Dermis microvascular lymphatic vessel endothelial cell (primary cell): ENCODE results near the gene SARS1. TPM values are rescaled to one million over a fixed set of nuclear protein-coding genes. Genes with fewer than 3 reads are reported as not detected.
"Not testable (repeated sequence)": the region's sequence is repeated elsewhere in the genome, so short reads cannot be mapped to it uniquely, and the experiment has no call there.

ENCODE experiments used
- DNase-seq, 2 donors: peaks; one replicate each; pipeline versions ENCODE4 v3.0.0 to v3.0.0-alpha.2; 2010; ENCODE audit warnings: low read depth in 2 of 2
- total RNA-seq: library from RNA; depleted of rRNA; stranded (reverse); fragments of >200 nt; gene quantifications from 2 replicates; pipeline ENCODE4 v1.2.1, GENCODE V29; 2014

The SARS1 gene
- total RNA-seq, 1 donor from 2014 or later: 136 TPM

DNA sequence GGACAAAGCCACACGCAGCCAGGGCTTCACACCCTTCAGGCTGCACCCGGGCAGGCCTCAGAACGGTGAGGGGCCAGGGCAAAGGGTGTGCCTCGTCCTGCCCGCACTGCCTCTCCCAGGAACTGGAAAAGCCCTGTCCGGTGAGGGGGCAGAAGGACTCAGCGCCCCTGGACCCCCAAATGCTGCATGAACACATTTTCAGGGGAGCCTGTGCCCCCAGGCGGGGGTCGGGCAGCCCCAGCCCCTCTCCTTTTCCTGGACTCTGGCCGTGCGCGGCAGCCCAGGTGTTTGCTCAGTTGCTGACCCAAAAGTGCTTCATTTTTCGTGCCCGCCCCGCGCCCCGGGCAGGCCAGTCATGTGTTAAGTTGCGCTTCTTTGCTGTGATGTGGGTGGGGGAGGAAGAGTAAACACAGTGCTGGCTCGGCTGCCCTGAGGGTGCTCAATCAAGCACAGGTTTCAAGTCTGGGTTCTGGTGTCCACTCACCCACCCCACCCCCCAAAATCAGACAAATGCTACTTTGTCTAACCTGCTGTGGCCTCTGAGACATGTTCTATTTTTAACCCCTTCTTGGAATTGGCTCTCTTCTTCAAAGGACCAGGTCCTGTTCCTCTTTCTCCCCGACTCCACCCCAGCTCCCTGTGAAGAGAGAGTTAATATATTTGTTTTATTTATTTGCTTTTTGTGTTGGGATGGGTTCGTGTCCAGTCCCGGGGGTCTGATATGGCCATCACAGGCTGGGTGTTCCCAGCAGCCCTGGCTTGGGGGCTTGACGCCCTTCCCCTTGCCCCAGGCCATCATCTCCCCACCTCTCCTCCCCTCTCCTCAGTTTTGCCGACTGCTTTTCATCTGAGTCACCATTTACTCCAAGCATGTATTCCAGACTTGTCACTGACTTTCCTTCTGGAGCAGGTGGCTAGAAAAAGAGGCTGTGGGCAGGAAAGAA lies 61.1 kb downstream of the SARS1 start:
- DNase-seq: no peak

- DNase-seq: no peak
Measured at GRCh38 chr1:109275706-109276345, 62.1 kb downstream of the SARS1 start.

DNA sequence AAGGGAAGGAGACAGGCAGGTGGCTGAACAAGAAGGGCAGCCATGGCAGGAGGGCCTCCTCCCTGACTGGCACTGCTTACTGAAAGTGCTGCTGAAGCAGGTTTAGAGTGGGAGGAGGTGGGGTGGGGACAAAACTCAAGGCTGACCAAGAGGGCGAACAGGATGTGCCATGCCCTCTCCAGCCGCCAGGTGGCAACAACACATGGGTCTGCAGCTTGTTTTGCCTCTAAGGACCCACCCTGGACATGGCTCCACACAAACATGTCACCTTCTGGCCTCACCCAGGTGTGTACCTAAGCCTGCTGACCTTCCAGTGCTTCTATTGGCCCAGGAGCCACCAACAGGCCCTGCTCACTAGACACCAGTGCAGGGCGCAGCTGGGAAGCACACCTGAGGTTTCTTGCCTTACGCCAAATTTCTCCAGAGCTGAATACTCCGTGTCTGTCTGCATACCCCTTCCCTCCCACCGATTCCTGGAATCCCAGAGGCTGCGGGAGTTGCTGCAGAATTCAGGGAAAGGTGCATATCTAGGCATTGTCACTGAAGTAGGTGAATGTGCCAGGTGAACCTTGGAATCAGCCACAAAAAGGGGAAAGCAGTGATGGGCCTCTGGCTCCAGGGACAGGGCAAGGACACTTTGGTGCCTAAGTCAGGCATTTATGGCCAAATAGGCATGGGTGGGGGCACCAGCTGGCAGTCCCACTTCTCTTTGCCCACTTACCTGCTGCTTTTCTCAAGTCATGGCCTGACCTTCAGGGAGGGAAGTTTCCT lies 63.9 kb downstream of the SARS1 start:
- peak; percentile 52 to 69 for DNase-seq

GRCh38 chr1:109279615-109280278 lies 66.0 kb downstream of the SARS1 start:
- no peak for DNase-seq

DNA sequence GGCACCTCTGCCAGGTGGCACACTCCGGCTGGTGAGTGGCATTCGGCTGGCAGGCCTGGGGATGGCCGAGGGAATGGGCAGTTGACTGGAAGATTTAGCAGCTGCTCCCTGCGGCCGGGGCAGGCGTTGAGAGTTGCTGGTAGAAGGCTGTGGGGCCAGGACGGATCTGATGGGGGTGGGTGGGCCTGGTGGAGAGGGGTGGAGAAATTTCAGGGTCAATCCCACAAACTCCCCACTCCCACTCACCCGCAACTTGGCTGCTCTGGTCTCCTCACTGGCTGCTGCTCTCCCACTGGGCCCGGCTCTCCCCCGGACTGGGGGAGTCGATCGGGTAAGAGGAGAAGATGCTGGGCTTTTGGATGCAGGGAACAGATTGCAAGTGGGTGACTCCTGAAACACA lies 67.1 kb downstream of the SARS1 start:
- DNase-seq: no peak

DNA sequence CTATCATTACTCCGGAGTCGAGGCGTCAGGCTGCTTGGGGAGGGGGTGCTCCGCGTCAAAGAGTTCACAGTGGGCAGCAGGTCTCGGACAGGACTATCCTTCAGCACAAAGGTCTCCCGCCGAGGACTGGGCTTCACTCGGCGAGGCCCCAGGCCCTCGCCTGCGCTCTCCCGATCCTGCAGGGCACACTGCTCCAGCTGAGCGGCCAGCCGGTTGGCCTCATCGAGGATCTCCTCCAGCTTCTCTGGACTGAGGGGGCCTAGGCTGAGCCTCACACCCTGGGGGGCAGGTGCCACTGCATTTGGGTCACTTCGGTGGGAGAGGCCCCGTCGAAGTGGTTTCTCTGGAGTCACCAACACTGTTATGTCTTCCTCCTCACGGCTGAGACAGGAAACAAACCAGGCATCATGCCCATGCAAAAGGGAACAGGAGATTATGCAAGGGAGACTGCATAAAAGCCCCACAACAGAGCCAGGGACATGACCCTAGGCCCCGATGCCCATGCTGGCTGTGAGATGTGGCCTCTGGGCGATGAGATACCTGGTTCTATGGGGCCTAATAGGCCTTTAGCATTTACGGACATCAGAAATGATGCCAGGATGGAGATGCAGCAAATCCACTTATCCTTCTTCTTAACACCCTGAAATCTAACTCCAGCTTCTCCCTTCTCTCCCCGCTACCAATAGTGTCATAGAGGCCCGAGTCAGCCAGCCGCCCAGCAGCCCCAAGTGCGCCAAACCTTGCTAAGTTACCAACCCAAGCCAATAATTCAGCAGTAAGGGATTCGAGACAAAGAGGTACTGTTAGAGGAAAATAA lies 68.2 kb downstream of the SARS1 start:
- no peak for DNase-seq

DNA sequence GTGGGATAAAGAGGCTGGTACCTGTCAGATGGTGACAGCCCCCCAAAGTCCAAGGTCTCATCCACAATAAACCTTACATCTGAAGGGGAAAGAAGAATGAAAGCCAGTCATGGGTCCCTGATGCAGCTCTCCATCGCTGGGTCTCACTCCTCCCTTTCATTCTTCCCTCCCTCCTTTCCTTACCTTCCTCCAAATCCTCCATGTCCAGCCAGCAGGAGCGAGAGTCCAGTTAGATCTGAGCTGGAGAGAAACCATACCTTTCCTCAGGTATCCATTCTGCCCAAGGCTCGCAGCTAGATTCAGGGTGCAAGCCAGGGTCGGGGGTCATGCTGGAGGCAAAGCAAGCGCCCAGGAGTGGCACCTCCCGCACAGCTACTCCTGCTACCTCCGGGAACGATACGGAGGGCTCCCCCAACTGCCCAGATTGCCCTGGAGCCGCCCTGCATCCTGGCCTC lies 68.8 kb downstream of the SARS1 start:
- DNase-seq: no peak

DNA sequence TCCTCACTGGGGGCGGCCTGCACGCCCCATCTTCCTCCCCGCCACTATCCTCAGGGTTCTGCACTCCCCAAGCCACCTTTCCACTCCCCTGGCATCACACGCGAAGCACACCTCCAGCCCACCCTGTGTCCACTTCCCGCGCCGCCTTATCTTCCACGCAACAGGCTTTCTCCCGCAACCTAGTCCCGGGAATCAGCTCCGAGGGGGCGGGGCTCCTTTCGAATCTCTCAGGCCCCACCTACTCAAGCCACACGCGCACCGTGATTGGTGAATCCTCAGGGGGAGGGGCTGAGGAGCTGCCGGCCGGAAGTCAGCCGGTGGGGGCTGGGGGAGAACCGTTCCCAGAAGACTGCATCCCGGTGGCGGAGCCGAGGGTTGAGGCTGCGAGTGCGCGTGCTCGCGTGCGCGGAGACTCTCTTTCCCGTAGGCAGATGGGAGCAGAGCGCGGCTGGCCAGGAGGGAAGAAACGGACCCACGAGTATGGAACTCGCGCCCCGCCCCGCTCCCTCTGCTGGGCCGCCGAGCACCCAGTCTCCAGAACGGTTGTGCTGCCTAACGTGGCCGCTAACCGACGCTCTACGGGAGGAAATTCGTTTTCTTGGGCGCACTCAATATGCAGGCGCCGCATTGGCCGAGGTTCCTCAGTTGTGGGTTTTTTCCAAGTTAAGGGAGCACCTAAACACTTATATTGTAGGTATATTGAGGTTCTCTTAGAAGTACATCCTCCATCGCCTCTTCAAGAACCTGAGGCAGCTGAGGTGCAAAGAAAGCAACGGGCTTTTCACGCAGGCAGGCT lies 69.4 kb downstream of the SARS1 start, which contains the start of gene PSRC1:
Gene PSRC1 (minus strand): TSS at position 194 of the 796 bp plus-strand sequence.
- DNase-seq: peak; percentile 58 to 94

DNA sequence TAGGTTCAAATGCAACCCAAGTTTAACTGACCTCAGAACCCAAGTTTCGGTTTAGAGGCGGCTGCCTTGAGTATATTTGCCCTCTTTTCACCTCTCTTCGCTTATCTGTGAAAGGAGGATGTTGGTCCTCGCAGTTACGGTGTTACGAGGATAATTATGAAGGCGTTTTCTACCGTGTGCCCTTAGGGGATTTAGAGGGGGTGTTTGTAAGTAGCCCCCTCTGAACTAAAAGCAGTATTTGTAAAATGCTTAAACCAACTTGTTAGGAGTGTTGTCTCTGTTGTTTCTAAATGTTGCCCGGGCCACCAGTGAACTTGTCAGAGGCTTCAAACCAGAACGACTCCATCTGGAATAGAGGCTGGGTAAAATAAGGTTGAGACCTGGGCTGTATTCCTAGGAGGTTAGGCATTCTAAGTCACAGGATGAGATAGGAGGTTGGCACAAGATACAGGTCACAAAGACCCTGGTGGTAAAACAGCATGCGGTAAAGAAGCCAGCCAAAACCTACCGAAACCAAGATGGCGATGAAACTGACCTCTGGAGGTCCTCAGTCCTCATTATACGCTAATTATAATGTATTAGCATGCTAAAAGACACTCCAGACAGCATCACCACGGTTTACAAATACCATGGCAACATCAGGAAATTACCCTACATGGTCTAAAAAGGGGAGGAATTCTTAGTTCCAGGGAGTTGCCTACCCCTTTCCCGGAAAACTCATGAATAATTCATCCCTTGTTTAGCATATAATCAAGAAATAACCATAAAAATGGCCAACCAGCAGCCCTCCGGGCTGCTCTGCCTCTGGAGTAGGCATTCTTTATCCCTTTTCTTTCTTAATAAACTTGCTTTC lies 70.3 kb downstream of the SARS1 start:
- no peak for DNase-seq

- not testable (repeated sequence) for DNase-seq
Measured at GRCh38 chr1:109286762-109287161, 73.0 kb downstream of the SARS1 start.

Other genes with a start within 250 kb of the SARS1 start
- gene WDR47, start 171.8 kb upstream of the SARS1 start, total RNA-seq: 13.2 and 15.0 TPM in 2 replicates
- 45.8 and 64.2 TPM in 2 replicates for gene TAF13, start 137.9 kb upstream of the SARS1 start, total RNA-seq
- 16.4 and 25.8 TPM in 2 replicates for gene TMEM167B, start 123.2 kb upstream of the SARS1 start, total RNA-seq
- 0.13 and 0.26 TPM in 2 replicates for gene ELAPOR1, start 99.8 kb upstream of the SARS1 start, total RNA-seq
- gene CELSR2, start 35.6 kb downstream of the SARS1 start, total RNA-seq: 0.51 and 0.89 TPM in 2 replicates
- gene PSRC1, start 69.2 kb downstream of the SARS1 start, total RNA-seq: 1.8 and 4.5 TPM in 2 replicates
- gene MYBPHL, start 93.1 kb downstream of the SARS1 start, total RNA-seq: not detected in 2 replicates
- 9.4 and 14.5 TPM in 2 replicates for gene SORT1, start 184.0 kb downstream of the SARS1 start, total RNA-seq
- gene PSMA5, start 212.5 kb downstream of the SARS1 start, total RNA-seq: 46.7 and 49.7 TPM in 2 replicates